Measurements from ENCODE around the gene CACNA1D. TPM values are rescaled to one million over a fixed set of nuclear protein-coding genes. Genes with fewer than 3 reads are reported as not detected.

Gene CACNA1D
- total and polyA plus RNA-seq, 9 of the 15 experiments (the other 6 are each of a cell fraction or from before 2014, with no cell fraction given), result 0.29 TPM; not detected in 8

GRCh38 chr3:53763353-53763752 lies 268.9 kb downstream of the CACNA1D start:
- Histone ChIP-seq H2AFZ (ENCODE audit: low read depth, low read length) (no peak overlapping the region), H3K79me2 (ENCODE audit: control insufficient read depth, insufficient read depth, low read length) (no peaks in the 10 kb centered on the region), H3K9me3 (replicated peaks; ENCODE audit: control insufficient read depth, insufficient read depth, low read depth, low read length) (no peaks in the 10 kb centered on the region), H3K36me3 (ENCODE audit: control insufficient read depth, insufficient read depth, low read length) (no peaks in the 10 kb centered on the region), H3K4me2 (ENCODE audit: insufficient read depth, low read length) (no peak overlapping the region), H3K27me3 (ENCODE audit: control insufficient read depth in 2 of 2, insufficient read depth in 2 of 2, low read length in 2 of 2) (peaks cover 0 to 45% of the 10 kb centered on the region in 2 experiments; a peak in 2 of 5 replicates), H3K4me1 (replicated peaks in 1 of 2; ENCODE audit: control insufficient read depth in 2 of 2, insufficient read depth in 2 of 2, low read length in 2 of 2) (no peaks in the 10 kb centered on the region), H3K27ac (ENCODE audit: extremely low read depth, low read depth, low read length) (no peak overlapping the region), H4K20me1 (replicated peaks; ENCODE audit: control insufficient read depth, insufficient read depth, low read length) (no peaks in the 10 kb centered on the region; the same call in 1 of the 2 replicates), H3K9ac (ENCODE audit: insufficient read depth in 1 of 2, low read depth in 2 of 2, low read length in 2 of 2) (no peak overlapping the region), H3K4me3 (no peak overlapping the region), H3K9me1 (ENCODE audit: control insufficient read depth, insufficient read depth, low read length) (no peaks in the 10 kb centered on the region)
- intact Hi-C loops (cut with micrococcal nuclease), result no loop called here
- in situ Hi-C loops (cut with MboI), result no loop called here
- CTCF ChIA-PET (ENCODE audit: low intra/inter-chr PET ratio), result no interaction called here
- DNase-seq (ENCODE audit: extremely low read depth in 1 of 4, low spot score in 3 of 4), result no peak
- BruUV-seq (replicated peaks), result no TSS peak
- no peak for ATAC-seq
- no CpG with 5 or more reads among the region's 7 CpGs for WGBS (ENCODE audit: insufficient coverage, low coverage, missing lambda C conversion rate)
- POLR2A ChIA-PET, result no interaction called here
- FAIRE-seq, result no peak
- TF ChIP-seq, protein P1, sequence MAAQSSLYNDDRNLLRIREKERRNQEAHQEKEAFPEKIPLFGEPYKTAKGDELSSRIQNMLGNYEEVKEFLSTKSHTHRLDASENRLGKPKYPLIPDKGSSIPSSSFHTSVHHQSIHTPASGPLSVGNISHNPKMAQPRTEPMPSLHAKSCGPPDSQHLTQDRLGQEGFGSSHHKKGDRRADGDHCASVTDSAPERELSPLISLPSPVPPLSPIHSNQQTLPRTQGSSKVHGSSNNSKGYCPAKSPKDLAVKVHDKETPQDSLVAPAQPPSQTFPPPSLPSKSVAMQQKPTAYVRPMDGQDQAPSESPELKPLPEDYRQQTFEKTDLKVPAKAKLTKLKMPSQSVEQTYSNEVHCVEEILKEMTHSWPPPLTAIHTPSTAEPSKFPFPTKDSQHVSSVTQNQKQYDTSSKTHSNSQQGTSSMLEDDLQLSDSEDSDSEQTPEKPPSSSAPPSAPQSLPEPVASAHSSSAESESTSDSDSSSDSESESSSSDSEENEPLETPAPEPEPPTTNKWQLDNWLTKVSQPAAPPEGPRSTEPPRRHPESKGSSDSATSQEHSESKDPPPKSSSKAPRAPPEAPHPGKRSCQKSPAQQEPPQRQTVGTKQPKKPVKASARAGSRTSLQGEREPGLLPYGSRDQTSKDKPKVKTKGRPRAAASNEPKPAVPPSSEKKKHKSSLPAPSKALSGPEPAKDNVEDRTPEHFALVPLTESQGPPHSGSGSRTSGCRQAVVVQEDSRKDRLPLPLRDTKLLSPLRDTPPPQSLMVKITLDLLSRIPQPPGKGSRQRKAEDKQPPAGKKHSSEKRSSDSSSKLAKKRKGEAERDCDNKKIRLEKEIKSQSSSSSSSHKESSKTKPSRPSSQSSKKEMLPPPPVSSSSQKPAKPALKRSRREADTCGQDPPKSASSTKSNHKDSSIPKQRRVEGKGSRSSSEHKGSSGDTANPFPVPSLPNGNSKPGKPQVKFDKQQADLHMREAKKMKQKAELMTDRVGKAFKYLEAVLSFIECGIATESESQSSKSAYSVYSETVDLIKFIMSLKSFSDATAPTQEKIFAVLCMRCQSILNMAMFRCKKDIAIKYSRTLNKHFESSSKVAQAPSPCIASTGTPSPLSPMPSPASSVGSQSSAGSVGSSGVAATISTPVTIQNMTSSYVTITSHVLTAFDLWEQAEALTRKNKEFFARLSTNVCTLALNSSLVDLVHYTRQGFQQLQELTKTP (IDR thresholded peaks at IDR 0.05; ENCODE audit: low read depth in 1 of 2, partially characterized antibody in 2 of 2), result no peak
- TF ChIP-seq SRSF9 (IDR thresholded peaks at IDR 0.05; ENCODE audit: borderline replicate concordance, low read depth, low read length) (no peak), KLF1 (tag; IDR thresholded peaks at IDR 0.05) (no peak), NELFE (IDR thresholded peaks at IDR 0.05; ENCODE audit: insufficient read depth, insufficient read length) (no peak), BDP1 (IDR thresholded peaks at IDR 0.05; ENCODE audit: insufficient read depth, insufficient read length) (no peak), ZBTB34 (CRISPR knock-in tag; IDR thresholded peaks at IDR 0.05) (no peak), ZNF146 (CRISPR knock-in tag; IDR thresholded peaks at IDR 0.05; ENCODE audit: unreplicated experiment) (no peak), THAP12 (CRISPR knock-in tag; IDR thresholded peaks at IDR 0.05) (no peak), SRSF7 (optimal IDR thresholded peaks at IDR 0.05; ENCODE audit: low read depth, low read length) (no peak), CHD1 (IDR thresholded peaks at IDR 0.05; ENCODE audit: low read length) (no peak), BACH1 (tag; IDR thresholded peaks at IDR 0.05) (no peak)
- TF ChIP-seq, protein P2, sequence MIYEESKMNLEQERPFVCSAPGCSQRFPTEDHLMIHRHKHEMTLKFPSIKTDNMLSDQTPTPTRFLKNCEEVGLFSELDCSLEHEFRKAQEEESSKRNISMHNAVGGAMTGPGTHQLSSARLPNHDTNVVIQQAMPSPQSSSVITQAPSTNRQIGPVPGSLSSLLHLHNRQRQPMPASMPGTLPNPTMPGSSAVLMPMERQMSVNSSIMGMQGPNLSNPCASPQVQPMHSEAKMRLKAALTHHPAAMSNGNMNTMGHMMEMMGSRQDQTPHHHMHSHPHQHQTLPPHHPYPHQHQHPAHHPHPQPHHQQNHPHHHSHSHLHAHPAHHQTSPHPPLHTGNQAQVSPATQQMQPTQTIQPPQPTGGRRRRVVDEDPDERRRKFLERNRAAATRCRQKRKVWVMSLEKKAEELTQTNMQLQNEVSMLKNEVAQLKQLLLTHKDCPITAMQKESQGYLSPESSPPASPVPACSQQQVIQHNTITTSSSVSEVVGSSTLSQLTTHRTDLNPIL (CRISPR knock-in tag; IDR thresholded peaks at IDR 0.05), result no peak

All from K562 (cell line).